HepG2 (cell line): ENCODE data around the gene RAP1A. TPM values are rescaled to one million over a fixed set of nuclear protein-coding genes. Genes with fewer than 3 reads are reported as not detected.
A peak's percentile ranks its signal among the peaks of the same experiment; 100 is the strongest.

Experiments used
- ATAC-seq: fragments of 200-7000 bp; cut with Tn5 transposase; 3 replicates; pipeline ENCODE4 v1.9.1; 2020; ENCODE audit warnings: mild to moderate bottlenecking, moderate library complexity
- BruUV-seq: library from RNA; stranded (reverse); fragments of 400-500 nt; replicated peaks from 2 replicates; lab custom pipeline; 2021; lab: Mats Ljungman, UMichigan
- CTCF ChIA-PET: fragments of 300-600 bp; formaldehyde crosslinking; extraction: SDS; loops from one replicate; lab custom pipeline; 2021; ENCODE audit warnings: low total read pairs, inconsistent platforms, low intra/inter-chr PET ratio; lab: Yijun Ruan, JAX
- POLR2A ChIA-PET: fragments of 350-600 bp; sonication (Branson Sonifier 250); formaldehyde crosslinking; loops from one replicate; lab custom pipeline; 2020; ENCODE audit warnings: antibody characterized with exemption, inconsistent platforms; lab: Yijun Ruan, JAX
- DNase-seq: peaks from one replicate; pipeline ENCODE4 v3.0.0-alpha.2; 2015; ENCODE audit warnings: low spot score
- FAIRE-seq: peaks from 3 replicates; lab custom pipeline; 2011; peaks lifted over from hg19 to GRCh38; lab: Jason Lieb, UNC
- H2AFZ ChIP-seq: one replicate; pipeline ENCODE4 v1.6.1; 2011; ENCODE audit warnings: low read length, inconsistent platforms
- H3K27ac ChIP-seq: fragments of 300-600 bp; 3 replicates; pipeline ENCODE4 v1.8.0; 2011; ENCODE audit warnings: mixed run types, mild to moderate bottlenecking, mixed read lengths, low read length, inconsistent platforms; ENCODE audit not compliant: insufficient read depth; ENCODE audit errors: extremely low read length
- H3K27me3 ChIP-seq, 2 experiments: fragments of 200-600 bp in 1 of 2; 2 replicates in 1 of 2; 3 replicates in 1 of 2; pipeline versions ENCODE4 v1.6.0 to v1.8.0; 2011; ENCODE audit warnings: low read length in 2 of 2, mild to moderate bottlenecking in 2 of 2, moderate library complexity in 2 of 2, inconsistent platforms in 1 of 2; ENCODE audit not compliant: insufficient read depth in 2 of 2, control insufficient read depth in 1 of 2
- H3K36me3 ChIP-seq, 2 experiments: fragments of 200-600 bp in 1 of 2; replicated peaks in 1 of 2; 2 replicates in 1 of 2; 3 replicates in 1 of 2; pipeline versions ENCODE4 v1.5.1 to v1.8.0; 2011; ENCODE audit warnings: low read length in 2 of 2, inconsistent platforms in 1 of 2; ENCODE audit not compliant: insufficient read depth in 2 of 2, control insufficient read depth in 1 of 2
- H3K4me1 ChIP-seq: 2 replicates; pipeline ENCODE4 v1.5.1; 2012; ENCODE audit warnings: low read length, inconsistent platforms; ENCODE audit not compliant: insufficient read depth
- H3K4me2 ChIP-seq: 2 replicates; pipeline ENCODE4 v1.6.0; 2011; ENCODE audit warnings: low read depth, low read length, inconsistent platforms
- H3K4me3 ChIP-seq, 3 experiments: fragments of 200-600 bp in 1 of 3; sonication (generic), shearing (Covaris generic) in 1 of 3; replicated peaks in 1 of 3; 2 replicates each; pipeline ENCODE4 v1.5.1; 2011 to 2016; ENCODE audit warnings: low read length in 3 of 3, inconsistent platforms in 2 of 3, low read depth in 2 of 3, mild to moderate bottlenecking in 2 of 3, control low read depth in 1 of 3, mixed read lengths in 1 of 3; ENCODE audit not compliant: insufficient read depth in 1 of 3
- H3K79me2 ChIP-seq: one replicate; pipeline ENCODE4 v1.6.1; 2011; ENCODE audit warnings: low read length, inconsistent platforms; ENCODE audit not compliant: insufficient read depth
- H3K9ac ChIP-seq: 2 replicates; pipeline ENCODE4 v1.6.0; 2011; ENCODE audit warnings: mild to moderate bottlenecking, low read depth, low read length, inconsistent platforms; ENCODE audit not compliant: insufficient read depth
- H3K9me3 ChIP-seq: 2 replicates; pipeline ENCODE4 v1.5.1; 2012; ENCODE audit warnings: mild to moderate bottlenecking, low read length
- H4K20me1 ChIP-seq: 2 replicates; pipeline ENCODE4 v1.6.0; 2011; ENCODE audit warnings: inconsistent platforms, mild to moderate bottlenecking, low read length, moderate library complexity; ENCODE audit not compliant: insufficient read depth
- EHMT2 ChIP-seq: fragments of 200-600 bp; sonication (generic); IDR thresholded peaks from 2 replicates; pipeline ENCODE4 v1.7.0; 2017; ENCODE audit warnings: antibody characterized with exemption, low read depth, low read length, borderline replicate concordance
- FIP1L1 ChIP-seq: fragments of 200-400 bp; formaldehyde crosslinking; IDR thresholded peaks from 2 replicates; pipeline ENCODE4 v1.6.1; 2018; ENCODE audit warnings: low read depth, mild to moderate bottlenecking, low read length, moderate library complexity, borderline replicate concordance; ENCODE audit not compliant: insufficient read depth
- GTF2F1 ChIP-seq: fragments of 150-350 bp; IDR thresholded peaks from 2 replicates; pipeline ENCODE4 v1.6.1; 2014; ENCODE audit warnings: low read length
- MTA1 ChIP-seq: sonication (generic); formaldehyde crosslinking; IDR thresholded peaks from 2 replicates; pipeline ENCODE4 v1.4.0; 2020; ENCODE audit warnings: missing genetic modification reagents, mild to moderate bottlenecking, borderline replicate concordance
- ZNF614 ChIP-seq: IDR thresholded peaks from 2 replicates; pipeline ENCODE4 v1.6.1; 2018; ENCODE audit warnings: missing biosample characterization, missing genetic modification reagents, inconsistent platforms, borderline replicate concordance
- ZNF790 ChIP-seq: sonication (generic); formaldehyde crosslinking; IDR thresholded peaks from 2 replicates; pipeline ENCODE4 v1.8.0; 2022; ENCODE audit warnings: missing genetic modification reagents, mild to moderate bottlenecking, borderline replicate concordance
- WGBS: methylation state at CpG from one replicate; pipeline ENCODE4 v1.1.6; 2017; ENCODE audit warnings: low lambda C conversion rate; 5-methylcytosine and 5-hydroxymethylcytosine counted together
- in situ Hi-C: cut with HindIII; loops from 2 replicates; pipeline ENCODE4 v1.10.0; 2017; ENCODE audit warnings: low pct_unique_long_range_greater_than_20kb; ENCODE audit not compliant: extremely low pct_ligation_motif_present
- intact Hi-C: fragments of 100-400 bp; cut with micrococcal nuclease; formaldehyde crosslinking; loops from one replicate; pipeline ENCODE4 v1.10.0; 2022; ENCODE audit not compliant: unreplicated experiment
- polyA plus RNA-seq, 8 experiments: library from polyadenylated mRNA; depleted of rRNA in 3 of 8; stranded (reverse) in 7 of 8; unstranded in 1 of 8; fragments of >200 nt; fragmentation: Illumina TruSeq in 4 of 8; extraction: Trizol in 4 of 8; gene quantifications; 2 replicates each; pipeline versions ENCODE4 v1.2.1 to v1.2.3, GENCODE V29; 2011 to 2016; ENCODE audit warnings: low read depth in 4 of 8, missing spikeins in 1 of 8, mixed read lengths in 1 of 8; ENCODE audit not compliant: insufficient read depth in 1 of 8
- total RNA-seq, 5 experiments: library from RNA; depleted of rRNA; stranded (reverse); fragments of >200 nt; fragmentation: Illumina TruSeq; extraction: Trizol; gene quantifications; 2 replicates each; pipeline ENCODE4 v1.2.3, GENCODE V29; 2016; ENCODE audit warnings: low read depth in 1 of 5
- TF ChIP-seq, protein P1 (sequence below): sonication (generic); formaldehyde crosslinking; IDR thresholded peaks from 2 replicates; pipeline ENCODE4 v1.5.1; 2020; ENCODE audit warnings: mild to moderate bottlenecking, missing genetic modification reagents, moderate library complexity
- TF ChIP-seq, protein P2 (sequence below): sonication (generic); formaldehyde crosslinking; IDR thresholded peaks from 2 replicates; pipeline ENCODE4 v1.9.0; 2021; ENCODE audit warnings: missing genetic modification reagents, borderline replicate concordance

RAP1A gene
- total and polyA plus RNA-seq, 2 of the 13 experiments (the other 11 are each of a cell fraction or from before 2014, with no cell fraction given), result 19.0 to 20.7 TPM

DNA sequence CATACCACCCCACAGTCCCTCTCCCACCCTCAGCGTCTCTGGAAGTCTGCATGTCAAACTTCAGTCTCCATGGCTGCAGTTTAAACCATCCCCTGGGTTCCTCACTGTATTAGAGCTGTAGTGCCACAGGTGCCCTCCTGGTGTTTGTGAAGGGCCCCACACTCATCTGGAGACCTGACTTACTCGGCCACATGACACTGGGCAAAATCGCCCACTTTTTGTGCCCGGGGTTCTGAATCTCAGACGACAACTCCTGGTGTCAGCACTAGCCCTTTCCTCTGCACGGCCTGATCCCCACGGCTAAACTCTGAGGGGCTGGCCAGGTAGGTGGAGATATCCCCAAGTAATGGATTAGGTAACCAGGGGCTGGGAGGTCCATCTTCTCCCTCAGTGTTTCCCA, 113.1 kb downstream of the RAP1A start:
- Histone ChIP-seq H3K27ac (peak overlapping the region; percentile 82), H3K36me3 (no peaks in the 10 kb centered on the region), H3K4me2 (peak overlapping the region; percentile 37), H3K4me3 (no peak overlapping the region), H3K9ac (peak overlapping the region; percentile 68), H3K79me2 (peaks cover 14% of the 10 kb centered on the region), H4K20me1 (no peaks in the 10 kb centered on the region), H2AFZ (no peak overlapping the region), H3K27me3 (no peaks in the 10 kb centered on the region), H3K9me3 (no peaks in the 10 kb centered on the region), H3K4me1 (peaks cover 78% of the 10 kb centered on the region)
- no peak for FAIRE-seq
- no peak for TF ChIP-seq ZNF614 (CRISPR knock-in tag)
- no peak for TF ChIP-seq MTA1 (CRISPR knock-in tag)
- peak; percentile 7 for ATAC-seq
- ChIA-PET POLR2A (interaction anchor here (0.7 to 1.1 kb wide), 4 partner anchors 10 to 504 kb away, joined by 3 to 4 read pairs (median 3); no protein-coding TSS in a partner anchor), CTCF (no interaction called here)
- 76% methylated on average over 7 of the region's 7 CpGs for WGBS
- BruUV-seq, result no TSS peak
- intact Hi-C loops (no loop called here), in situ Hi-C loops (no loop called here)
- no peak for DNase-seq

DNA sequence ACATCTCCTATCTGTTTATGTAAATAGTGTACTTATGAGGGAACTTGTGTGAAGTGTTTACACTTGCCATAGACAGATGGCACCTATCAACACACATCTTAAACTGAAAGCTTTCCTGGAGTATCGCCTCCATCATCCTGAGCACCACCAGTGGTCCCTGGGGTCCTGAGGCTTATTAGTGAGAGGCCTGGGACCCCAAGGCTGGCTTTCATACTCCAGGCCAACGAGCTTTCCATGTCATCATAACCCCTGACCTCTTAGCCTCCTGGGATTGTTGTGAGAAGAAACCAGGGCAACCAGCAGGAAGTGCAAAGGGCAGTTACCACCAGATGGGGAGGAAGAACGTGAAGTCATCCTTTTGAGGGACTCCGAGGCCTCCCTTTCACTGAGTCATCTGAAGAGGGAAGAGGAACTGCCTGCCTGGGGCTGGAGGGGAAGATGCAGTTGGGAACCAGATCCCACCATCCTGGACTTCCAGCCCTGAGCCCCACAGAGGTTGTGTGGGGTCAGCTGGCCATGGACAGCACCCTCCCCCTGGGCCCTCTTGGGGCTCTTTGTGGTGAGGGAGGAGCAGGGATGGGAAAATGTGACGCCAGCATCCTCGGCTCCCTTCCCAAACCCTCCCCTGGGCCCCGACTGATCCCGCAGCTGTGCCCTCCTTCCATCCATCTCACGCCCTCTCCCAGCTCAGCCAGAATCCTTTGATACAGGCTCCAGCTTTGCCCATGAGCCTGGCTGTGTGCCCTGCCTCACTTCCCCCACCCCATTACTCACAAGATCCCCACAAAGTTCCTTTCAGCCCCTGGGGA, 113.8 kb downstream of the RAP1A start:
- ATAC-seq (peak; percentile 85), DNase-seq (peak; percentile 92), FAIRE-seq (peak; percentile 90)
- 41% methylated on average over 8 of the region's 9 CpGs for WGBS
- in situ Hi-C loops (no loop called here), intact Hi-C loops (no loop called here)
- peak overlapping the region; percentile 82 for H3K27ac ChIP-seq
- no peaks in the 10 kb centered on the region for H3K27me3 ChIP-seq
- H3K4me2 ChIP-seq, result peak overlapping the region; percentile 55
- peak overlapping the region in 1 of 3 experiments; percentile 43; a peak in 1 of 6 replicates for H3K4me3 ChIP-seq
- no peaks in the 10 kb centered on the region for H3K36me3 ChIP-seq
- peak overlapping the region; percentile 68 for H3K9ac ChIP-seq
- peaks cover 18% of the 10 kb centered on the region for H3K79me2 ChIP-seq
- H3K4me1 ChIP-seq, result peaks cover 85% of the 10 kb centered on the region
- CTCF ChIA-PET, result no interaction called here
- POLR2A ChIA-PET, result interaction anchor here (0.7 to 1.1 kb wide), 4 partner anchors 11 to 505 kb away, joined by 3 to 4 read pairs (median 3); no protein-coding TSS in a partner anchor
- TSS peak; percentile 93 for BruUV-seq
- no peaks in the 10 kb centered on the region for H4K20me1 ChIP-seq
- H2AFZ ChIP-seq, result no peak overlapping the region
- no peaks in the 10 kb centered on the region for H3K9me3 ChIP-seq
- TF ChIP-seq, protein P1, sequence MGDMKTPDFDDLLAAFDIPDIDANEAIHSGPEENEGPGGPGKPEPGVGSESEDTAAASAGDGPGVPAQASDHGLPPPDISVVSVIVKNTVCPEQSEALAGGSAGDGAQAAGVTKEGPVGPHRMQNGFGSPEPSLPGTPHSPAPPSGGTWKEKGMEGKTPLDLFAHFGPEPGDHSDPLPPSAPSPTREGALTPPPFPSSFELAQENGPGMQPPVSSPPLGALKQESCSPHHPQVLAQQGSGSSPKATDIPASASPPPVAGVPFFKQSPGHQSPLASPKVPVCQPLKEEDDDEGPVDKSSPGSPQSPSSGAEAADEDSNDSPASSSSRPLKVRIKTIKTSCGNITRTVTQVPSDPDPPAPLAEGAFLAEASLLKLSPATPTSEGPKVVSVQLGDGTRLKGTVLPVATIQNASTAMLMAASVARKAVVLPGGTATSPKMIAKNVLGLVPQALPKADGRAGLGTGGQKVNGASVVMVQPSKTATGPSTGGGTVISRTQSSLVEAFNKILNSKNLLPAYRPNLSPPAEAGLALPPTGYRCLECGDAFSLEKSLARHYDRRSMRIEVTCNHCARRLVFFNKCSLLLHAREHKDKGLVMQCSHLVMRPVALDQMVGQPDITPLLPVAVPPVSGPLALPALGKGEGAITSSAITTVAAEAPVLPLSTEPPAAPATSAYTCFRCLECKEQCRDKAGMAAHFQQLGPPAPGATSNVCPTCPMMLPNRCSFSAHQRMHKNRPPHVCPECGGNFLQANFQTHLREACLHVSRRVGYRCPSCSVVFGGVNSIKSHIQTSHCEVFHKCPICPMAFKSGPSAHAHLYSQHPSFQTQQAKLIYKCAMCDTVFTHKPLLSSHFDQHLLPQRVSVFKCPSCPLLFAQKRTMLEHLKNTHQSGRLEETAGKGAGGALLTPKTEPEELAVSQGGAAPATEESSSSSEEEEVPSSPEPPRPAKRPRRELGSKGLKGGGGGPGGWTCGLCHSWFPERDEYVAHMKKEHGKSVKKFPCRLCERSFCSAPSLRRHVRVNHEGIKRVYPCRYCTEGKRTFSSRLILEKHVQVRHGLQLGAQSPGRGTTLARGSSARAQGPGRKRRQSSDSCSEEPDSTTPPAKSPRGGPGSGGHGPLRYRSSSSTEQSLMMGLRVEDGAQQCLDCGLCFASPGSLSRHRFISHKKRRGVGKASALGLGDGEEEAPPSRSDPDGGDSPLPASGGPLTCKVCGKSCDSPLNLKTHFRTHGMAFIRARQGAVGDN (CRISPR knock-in tag), result peak; percentile 80
- TF ChIP-seq, protein P2, sequence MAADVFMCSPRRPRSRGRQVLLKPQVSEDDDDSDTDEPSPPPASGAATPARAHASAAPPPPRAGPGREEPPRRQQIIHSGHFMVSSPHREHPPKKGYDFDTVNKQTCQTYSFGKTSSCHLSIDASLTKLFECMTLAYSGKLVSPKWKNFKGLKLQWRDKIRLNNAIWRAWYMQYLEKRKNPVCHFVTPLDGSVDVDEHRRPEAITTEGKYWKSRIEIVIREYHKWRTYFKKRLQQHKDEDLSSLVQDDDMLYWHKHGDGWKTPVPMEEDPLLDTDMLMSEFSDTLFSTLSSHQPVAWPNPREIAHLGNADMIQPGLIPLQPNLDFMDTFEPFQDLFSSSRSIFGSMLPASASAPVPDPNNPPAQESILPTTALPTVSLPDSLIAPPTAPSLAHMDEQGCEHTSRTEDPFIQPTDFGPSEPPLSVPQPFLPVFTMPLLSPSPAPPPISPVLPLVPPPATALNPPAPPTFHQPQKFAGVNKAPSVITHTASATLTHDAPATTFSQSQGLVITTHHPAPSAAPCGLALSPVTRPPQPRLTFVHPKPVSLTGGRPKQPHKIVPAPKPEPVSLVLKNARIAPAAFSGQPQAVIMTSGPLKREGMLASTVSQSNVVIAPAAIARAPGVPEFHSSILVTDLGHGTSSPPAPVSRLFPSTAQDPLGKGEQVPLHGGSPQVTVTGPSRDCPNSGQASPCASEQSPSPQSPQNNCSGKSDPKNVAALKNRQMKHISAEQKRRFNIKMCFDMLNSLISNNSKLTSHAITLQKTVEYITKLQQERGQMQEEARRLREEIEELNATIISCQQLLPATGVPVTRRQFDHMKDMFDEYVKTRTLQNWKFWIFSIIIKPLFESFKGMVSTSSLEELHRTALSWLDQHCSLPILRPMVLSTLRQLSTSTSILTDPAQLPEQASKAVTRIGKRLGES, result no peak
- peak; percentile 73; the same call in 1 of the 2 replicates for TF ChIP-seq EHMT2
- TF ChIP-seq FIP1L1, result no peak
- no peak for TF ChIP-seq ZNF790 (CRISPR knock-in tag)
- TF ChIP-seq GTF2F1, result 0 out of 2 replicates have a peak, but pooled peaks have one; percentile 46
